ENCODE measurements around the gene LAIR1. TPM values are rescaled to one million over a fixed set of nuclear protein-coding genes. Genes with fewer than 3 reads are reported as not detected.

LAIR1 gene, protein sequence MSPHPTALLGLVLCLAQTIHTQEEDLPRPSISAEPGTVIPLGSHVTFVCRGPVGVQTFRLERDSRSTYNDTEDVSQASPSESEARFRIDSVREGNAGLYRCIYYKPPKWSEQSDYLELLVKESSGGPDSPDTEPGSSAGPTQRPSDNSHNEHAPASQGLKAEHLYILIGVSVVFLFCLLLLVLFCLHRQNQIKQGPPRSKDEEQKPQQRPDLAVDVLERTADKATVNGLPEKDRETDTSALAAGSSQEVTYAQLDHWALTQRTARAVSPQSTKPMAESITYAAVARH
- 8.8 and 10.8 TPM in 2 replicates for total RNA-seq

DNA sequence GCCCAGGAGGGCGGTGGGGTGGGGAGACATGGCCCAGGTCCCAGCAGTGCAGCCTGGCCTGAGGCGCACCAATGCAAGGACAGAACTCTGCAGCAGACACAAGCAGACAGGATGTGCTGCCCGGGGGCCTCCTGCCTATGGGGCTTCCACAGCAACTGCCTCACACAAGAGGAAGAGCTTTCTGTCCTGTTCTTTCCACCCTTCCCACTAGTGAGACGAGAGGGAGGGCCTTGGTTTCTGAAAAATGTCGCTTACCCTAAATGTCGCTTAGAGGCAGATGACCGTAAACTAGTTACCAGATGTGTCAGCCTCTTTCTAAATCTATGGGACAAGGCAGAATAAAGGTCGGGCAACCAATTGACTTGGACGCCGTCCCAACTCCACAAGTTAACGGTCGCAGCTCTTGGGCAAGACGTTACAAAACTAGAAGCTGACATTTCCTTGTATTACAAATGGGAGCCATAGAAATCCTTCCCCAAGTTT, at the start of gene LAIR1:
TSS of gene LAIR1 (minus strand) at position 157 of the 483 bp plus-strand sequence. CDS start at position 30, 127 bp downstream.
- no peaks in the 10 kb centered on the region for H3K9me3 Mint-ChIP-seq
- peak within 1 kb of the TSS; percentile 83 for H3K4me3 Mint-ChIP-seq (ENCODE audit: low read depth)
- peaks cover 52% of the 10 kb centered on the region for H3K4me1 Mint-ChIP-seq (ENCODE audit: low read depth)
- intact Hi-C loops (cut with micrococcal nuclease), result loop anchor here (2.0 kb wide), 1 partner anchor 24 kb away; no protein-coding TSS in a partner anchor
- DNase-seq (ENCODE audit: low spot score), result peak; percentile 29
- H3K27ac Mint-ChIP-seq, result peak within 1 kb of the TSS; percentile 69
- peaks cover 30% of the 10 kb centered on the region for H3K36me3 Mint-ChIP-seq (ENCODE audit: low read depth)
- peaks cover 17% of the 10 kb centered on the region for H3K27me3 Mint-ChIP-seq (ENCODE audit: low read depth)

DNA sequence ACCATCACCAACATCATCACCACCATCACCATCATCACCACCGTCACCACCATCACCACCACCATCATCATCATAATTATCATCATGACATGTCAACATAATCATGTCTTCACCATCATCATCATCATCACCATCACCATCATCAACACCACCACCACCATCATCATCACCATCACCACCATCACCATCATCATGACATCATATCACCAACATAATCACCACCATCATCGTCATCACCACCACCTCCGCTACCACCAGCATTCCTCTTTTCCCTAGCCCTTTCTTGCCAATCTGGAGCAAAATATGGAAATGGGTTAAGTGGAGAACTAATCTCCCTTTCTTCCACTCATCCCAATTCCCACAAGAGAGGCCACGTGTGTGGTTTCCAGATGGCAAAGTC, 49.4 kb upstream of the LAIR1 start:
- H3K4me3 Mint-ChIP-seq (ENCODE audit: low read depth), result no peak overlapping the region
- DNase-seq (ENCODE audit: low spot score), result no peak
- no peaks in the 10 kb centered on the region for H3K36me3 Mint-ChIP-seq (ENCODE audit: low read depth)
- intact Hi-C loops (cut with micrococcal nuclease), result no loop called here
- no peak overlapping the region for H3K27ac Mint-ChIP-seq
- H3K4me1 Mint-ChIP-seq (ENCODE audit: low read depth), result peaks cover 14% of the 10 kb centered on the region
- peaks cover 8% of the 10 kb centered on the region for H3K9me3 Mint-ChIP-seq
- peaks cover 32% of the 10 kb centered on the region for H3K27me3 Mint-ChIP-seq (ENCODE audit: low read depth)

DNA sequence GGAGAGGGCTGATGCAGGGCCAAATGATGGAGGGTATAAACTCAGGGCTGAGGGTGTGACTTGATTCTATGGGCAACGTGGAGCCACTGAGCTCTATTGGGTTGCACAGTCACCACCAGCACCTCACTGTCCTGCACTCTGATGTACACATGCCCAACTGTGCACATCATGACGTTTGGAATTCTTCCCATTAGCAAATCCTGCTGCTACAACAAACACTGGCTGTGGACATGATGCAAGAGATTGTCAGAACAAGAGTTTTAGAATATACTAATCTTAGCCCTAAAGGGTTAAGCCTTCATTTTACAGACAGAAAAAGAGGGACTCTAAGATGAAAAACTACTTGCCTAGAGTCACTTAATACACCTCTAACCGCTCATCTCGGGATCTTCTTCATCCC, 48.1 kb upstream of the LAIR1 start:
- peaks cover 32% of the 10 kb centered on the region for H3K27me3 Mint-ChIP-seq (ENCODE audit: low read depth)

DNA sequence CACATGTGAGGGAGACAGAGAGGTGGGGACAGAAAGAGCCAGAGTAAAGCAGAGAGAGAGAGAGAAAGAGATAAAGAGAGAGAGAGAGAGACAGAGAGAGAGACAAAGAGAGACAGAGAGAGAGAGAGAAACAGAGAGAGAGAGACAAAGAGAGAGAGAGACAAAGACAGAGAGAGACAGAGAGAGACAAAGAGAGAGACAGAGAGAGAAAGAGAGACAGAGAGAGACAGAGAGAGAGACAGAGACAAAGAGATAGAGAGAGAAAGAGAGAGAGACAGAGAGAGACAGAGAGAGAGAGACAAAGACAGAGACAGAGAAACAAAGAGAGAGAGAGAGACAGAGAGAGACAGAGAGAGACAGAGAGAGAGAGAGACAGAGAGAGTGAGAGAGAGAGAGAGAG, 46.3 kb upstream of the LAIR1 start:
- Mint-ChIP-seq H3K4me1 (ENCODE audit: low read depth) (no peaks in the 10 kb centered on the region), H3K27me3 (ENCODE audit: low read depth) (peaks cover 22% of the 10 kb centered on the region)

More for the DNA sequence above, 48.1 kb upstream of the LAIR1 start:
- Mint-ChIP-seq H3K36me3 (ENCODE audit: low read depth) (peaks cover 3% of the 10 kb centered on the region), H3K27ac (no peak overlapping the region), H3K4me3 (ENCODE audit: low read depth) (no peak overlapping the region), H3K9me3 (peaks cover 14% of the 10 kb centered on the region), H3K4me1 (ENCODE audit: low read depth) (peaks cover 9% of the 10 kb centered on the region)
- intact Hi-C loops (cut with micrococcal nuclease), result no loop called here
- no peak for DNase-seq (ENCODE audit: low spot score)

DNA sequence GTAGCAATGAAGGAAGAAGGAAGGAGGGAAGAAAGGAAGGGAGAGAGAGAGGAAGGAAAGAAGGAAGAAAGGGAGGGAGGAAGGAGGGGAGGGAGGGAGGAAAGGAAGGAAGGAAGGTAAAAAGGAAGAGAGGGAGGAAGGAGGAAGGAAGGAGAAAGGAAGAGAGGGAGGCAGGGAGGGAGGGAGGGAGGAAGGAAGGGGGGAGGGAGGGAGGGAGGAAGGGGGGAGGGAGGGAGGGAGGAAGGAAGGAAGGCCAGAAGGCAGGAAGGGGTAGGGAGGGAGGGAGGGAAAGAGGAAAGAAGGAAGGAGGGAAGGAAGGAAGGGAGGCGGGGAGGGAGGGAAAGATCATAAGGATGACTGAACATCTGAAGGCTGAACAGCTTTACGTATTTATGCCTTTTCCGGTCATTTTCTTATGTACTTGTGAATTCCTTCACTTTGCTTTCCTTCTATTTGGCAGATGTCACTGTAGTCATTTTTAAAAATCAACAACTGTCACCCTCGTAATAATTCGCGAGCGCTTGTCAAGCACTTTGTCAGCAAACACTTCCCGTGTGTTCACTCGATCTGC, 43.8 kb upstream of the LAIR1 start:
- H3K9me3 Mint-ChIP-seq, result peaks cover 15% of the 10 kb centered on the region
- H3K27me3 Mint-ChIP-seq (ENCODE audit: low read depth), result peaks cover 9% of the 10 kb centered on the region
- H3K36me3 Mint-ChIP-seq (ENCODE audit: low read depth), result peaks cover 3% of the 10 kb centered on the region
- DNase-seq (ENCODE audit: low spot score), result no peak
- peak overlapping the region; percentile 46 for H3K27ac Mint-ChIP-seq
- no peaks in the 10 kb centered on the region for H3K4me1 Mint-ChIP-seq (ENCODE audit: low read depth)
- H3K4me3 Mint-ChIP-seq (ENCODE audit: low read depth), result no peak overlapping the region
- intact Hi-C loops (cut with micrococcal nuclease), result no loop called here

More for the DNA sequence above, 46.3 kb upstream of the LAIR1 start:
- peaks cover 3% of the 10 kb centered on the region for H3K36me3 Mint-ChIP-seq (ENCODE audit: low read depth)
- DNase-seq (ENCODE audit: low spot score), result no peak
- intact Hi-C loops (cut with micrococcal nuclease), result no loop called here
- no peak overlapping the region for H3K27ac Mint-ChIP-seq
- H3K4me3 Mint-ChIP-seq (ENCODE audit: low read depth), result no peak overlapping the region
- peaks cover 20% of the 10 kb centered on the region for H3K9me3 Mint-ChIP-seq

DNA sequence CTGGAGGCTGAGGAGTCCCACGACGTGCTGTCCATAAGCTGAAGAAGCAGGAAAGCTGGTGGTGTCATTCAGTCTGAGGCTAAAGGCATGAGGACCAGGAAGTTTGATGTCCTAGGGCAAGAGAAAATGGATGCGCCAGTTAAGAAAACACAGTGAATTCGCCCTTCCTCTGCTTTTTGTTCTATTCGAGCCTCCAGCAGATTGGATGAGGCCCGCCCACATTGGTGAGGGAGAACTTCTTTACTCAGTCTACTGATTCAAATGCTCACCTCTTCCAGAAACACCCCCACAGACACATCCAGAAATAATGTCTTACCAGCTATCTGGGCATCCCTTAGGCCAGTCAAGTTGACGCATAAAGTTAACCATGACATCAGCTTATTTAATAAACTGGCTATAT, 43.0 kb upstream of the LAIR1 start:
- intact Hi-C loops (cut with micrococcal nuclease), result no loop called here
- Mint-ChIP-seq H3K4me1 (ENCODE audit: low read depth) (no peaks in the 10 kb centered on the region), H3K27me3 (ENCODE audit: low read depth) (peaks cover 8% of the 10 kb centered on the region), H3K4me3 (ENCODE audit: low read depth) (no peak overlapping the region), H3K27ac (no peak overlapping the region), H3K36me3 (ENCODE audit: low read depth) (peaks cover 3% of the 10 kb centered on the region), H3K9me3 (peaks cover 15% of the 10 kb centered on the region)
- no peak for DNase-seq (ENCODE audit: low spot score)

DNA sequence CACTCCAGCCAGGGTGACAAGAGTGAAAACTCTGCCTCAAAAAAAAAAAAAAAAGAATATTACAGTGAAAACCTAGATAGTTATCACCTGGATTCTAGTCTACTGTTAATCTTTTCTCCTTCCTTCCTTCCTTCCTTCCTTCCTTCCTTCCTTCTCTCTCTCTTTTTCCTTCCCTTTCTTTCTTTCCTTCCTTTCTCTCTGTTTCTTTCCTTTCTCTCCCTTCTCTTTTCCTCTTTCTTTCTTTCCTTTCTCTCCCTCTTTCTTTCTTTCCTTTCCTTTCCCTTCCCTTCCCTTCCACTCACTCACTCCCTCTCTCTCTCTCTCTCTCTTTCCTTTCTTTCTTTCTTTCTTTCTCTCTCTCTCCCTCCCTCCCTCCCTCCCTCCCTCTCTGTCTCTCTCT, 40.9 kb upstream of the LAIR1 start:
- no peaks in the 10 kb centered on the region for H3K4me1 Mint-ChIP-seq (ENCODE audit: low read depth)
- H3K27me3 Mint-ChIP-seq (ENCODE audit: low read depth), result peaks cover 3% of the 10 kb centered on the region

DNA sequence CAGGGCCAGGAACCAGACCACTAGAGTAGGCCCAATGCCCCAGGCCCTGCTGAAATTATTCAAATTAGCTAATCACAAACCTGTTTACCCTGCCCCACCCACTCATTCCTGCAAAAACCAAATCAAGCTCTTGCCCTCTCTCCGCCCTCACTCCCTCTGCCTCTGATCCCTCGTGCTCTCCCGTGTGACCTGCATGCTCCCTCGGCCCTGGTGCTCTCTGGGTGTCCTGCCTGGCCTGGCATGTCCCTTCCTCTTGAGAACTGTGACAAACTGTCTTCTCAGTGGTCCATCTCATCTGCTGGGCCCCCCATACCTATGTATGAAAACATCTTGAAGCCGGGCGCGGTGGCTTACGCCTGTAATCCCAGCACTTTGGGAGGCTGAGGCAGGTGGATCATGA, 38.3 kb upstream of the LAIR1 start:
- peaks cover 8% of the 10 kb centered on the region for H3K9me3 Mint-ChIP-seq
- H3K36me3 Mint-ChIP-seq (ENCODE audit: low read depth), result no peaks in the 10 kb centered on the region
- H3K4me3 Mint-ChIP-seq (ENCODE audit: low read depth), result no peak overlapping the region
- no peak for DNase-seq (ENCODE audit: low spot score)
- no peak overlapping the region for H3K27ac Mint-ChIP-seq
- peaks cover 3% of the 10 kb centered on the region for H3K27me3 Mint-ChIP-seq (ENCODE audit: low read depth)
- no peaks in the 10 kb centered on the region for H3K4me1 Mint-ChIP-seq (ENCODE audit: low read depth)
- intact Hi-C loops (cut with micrococcal nuclease), result no loop called here

More for the DNA sequence above, 40.9 kb upstream of the LAIR1 start:
- Mint-ChIP-seq H3K27ac (no peak overlapping the region), H3K4me3 (ENCODE audit: low read depth) (no peak overlapping the region), H3K36me3 (ENCODE audit: low read depth) (peaks cover 3% of the 10 kb centered on the region), H3K9me3 (peaks cover 15% of the 10 kb centered on the region)
- DNase-seq (ENCODE audit: low spot score), result no peak
- intact Hi-C loops (cut with micrococcal nuclease), result no loop called here

DNA sequence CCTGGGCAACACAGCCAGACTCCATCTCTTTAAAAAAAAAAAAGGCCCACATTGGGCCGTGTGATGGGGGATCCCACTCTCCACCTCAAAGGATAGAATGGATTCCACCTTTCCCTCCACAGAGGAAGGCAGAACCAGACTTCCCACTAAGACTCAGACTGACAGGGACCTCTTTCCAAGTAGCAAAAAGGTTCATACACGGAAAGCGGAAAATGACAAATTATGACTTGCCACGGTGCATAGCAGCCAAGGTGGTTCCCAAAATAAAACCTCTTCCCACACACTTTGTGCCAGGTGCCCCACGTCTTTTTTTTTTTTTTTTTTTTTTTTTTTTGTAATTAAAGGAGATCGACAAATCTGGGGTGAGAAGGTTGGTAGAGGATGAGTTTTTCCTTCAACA, 36.2 kb upstream of the LAIR1 start:
- intact Hi-C loops (cut with micrococcal nuclease), result no loop called here
- DNase-seq (ENCODE audit: low spot score), result no peak
- no peaks in the 10 kb centered on the region for H3K9me3 Mint-ChIP-seq
- H3K36me3 Mint-ChIP-seq (ENCODE audit: low read depth), result no peaks in the 10 kb centered on the region
- peaks cover 3% of the 10 kb centered on the region for H3K27me3 Mint-ChIP-seq (ENCODE audit: low read depth)
- H3K4me1 Mint-ChIP-seq (ENCODE audit: low read depth), result no peaks in the 10 kb centered on the region
- H3K27ac Mint-ChIP-seq, result no peak overlapping the region
- H3K4me3 Mint-ChIP-seq (ENCODE audit: low read depth), result no peak overlapping the region

DNA sequence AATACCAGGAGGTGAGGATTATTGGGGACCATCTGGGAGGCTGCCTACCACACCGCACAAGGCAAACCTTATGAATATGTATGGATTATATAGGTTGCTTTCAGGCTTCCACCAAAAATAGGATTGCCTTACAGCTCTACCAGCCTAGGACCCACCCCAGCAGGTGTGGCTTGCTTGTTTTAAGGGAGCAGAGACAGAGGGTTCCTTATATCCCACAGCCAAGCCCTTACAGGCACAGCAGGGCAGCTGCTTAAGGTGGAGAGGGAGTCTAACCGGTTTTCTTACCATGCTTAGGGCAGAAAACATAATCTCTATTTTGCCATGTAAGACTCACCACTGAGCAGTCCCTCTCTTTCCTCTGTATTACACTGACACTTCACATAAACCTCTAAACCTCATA, 34.5 kb upstream of the LAIR1 start:
- intact Hi-C loops (cut with micrococcal nuclease), result no loop called here
- H3K27ac Mint-ChIP-seq, result no peak overlapping the region

DNA sequence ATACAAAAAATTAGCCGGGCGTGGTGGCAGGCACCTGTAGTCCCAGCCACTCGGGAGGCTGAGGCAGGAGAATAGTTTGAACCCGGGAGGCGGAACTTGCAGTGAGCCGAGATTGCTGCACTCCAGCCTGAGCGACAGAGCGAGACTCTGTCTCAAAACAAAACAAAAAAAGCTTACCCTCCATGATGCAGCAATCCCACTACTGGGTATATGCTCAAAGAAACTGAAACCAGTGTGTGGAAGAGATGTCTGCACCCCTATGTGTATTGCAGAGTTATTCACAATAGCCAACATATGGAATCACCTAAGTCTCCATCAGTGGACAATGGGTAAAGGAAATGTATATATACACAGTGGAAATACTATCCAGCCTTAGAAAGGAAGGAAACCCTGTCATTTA, 31.0 kb upstream of the LAIR1 start:
- H3K27ac Mint-ChIP-seq, result no peak overlapping the region
- DNase-seq (ENCODE audit: low spot score), result no peak
- H3K4me1 Mint-ChIP-seq (ENCODE audit: low read depth), result peaks cover 6% of the 10 kb centered on the region
- no peaks in the 10 kb centered on the region for H3K9me3 Mint-ChIP-seq
- no peaks in the 10 kb centered on the region for H3K36me3 Mint-ChIP-seq (ENCODE audit: low read depth)
- H3K4me3 Mint-ChIP-seq (ENCODE audit: low read depth), result no peak overlapping the region
- H3K27me3 Mint-ChIP-seq (ENCODE audit: low read depth), result peaks cover 3% of the 10 kb centered on the region
- intact Hi-C loops (cut with micrococcal nuclease), result no loop called here

More for the DNA sequence above, 34.5 kb upstream of the LAIR1 start:
- no peaks in the 10 kb centered on the region for H3K9me3 Mint-ChIP-seq
- H3K4me3 Mint-ChIP-seq (ENCODE audit: low read depth), result no peak overlapping the region
- peaks cover 2% of the 10 kb centered on the region for H3K27me3 Mint-ChIP-seq (ENCODE audit: low read depth)
- no peaks in the 10 kb centered on the region for H3K4me1 Mint-ChIP-seq (ENCODE audit: low read depth)
- DNase-seq (ENCODE audit: low spot score), result no peak
- H3K36me3 Mint-ChIP-seq (ENCODE audit: low read depth), result no peaks in the 10 kb centered on the region

DNA sequence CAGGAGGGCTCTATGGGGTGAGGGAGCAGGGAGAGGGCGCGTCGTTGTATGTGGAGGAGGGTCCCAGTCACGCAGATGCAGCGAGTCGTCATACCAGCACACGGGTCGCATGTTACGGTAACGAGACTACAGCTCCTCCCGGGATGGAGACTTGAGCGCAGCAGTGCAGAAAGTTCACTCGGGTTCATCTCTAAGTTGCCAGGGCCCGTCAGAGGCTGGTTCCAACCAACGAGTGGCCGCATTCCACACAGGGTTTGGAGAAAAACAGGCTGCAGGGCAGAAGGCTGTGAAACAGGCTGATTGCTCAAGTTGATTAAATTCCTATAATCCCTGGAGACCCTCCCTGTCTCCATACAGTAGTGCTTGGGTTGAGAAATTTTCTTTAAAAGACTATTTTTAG, 28.6 kb upstream of the LAIR1 start:
- no peak overlapping the region for H3K4me3 Mint-ChIP-seq (ENCODE audit: low read depth)
- H3K27me3 Mint-ChIP-seq (ENCODE audit: low read depth), result peaks cover 3% of the 10 kb centered on the region
- intact Hi-C loops (cut with micrococcal nuclease), result no loop called here
- H3K36me3 Mint-ChIP-seq (ENCODE audit: low read depth), result no peaks in the 10 kb centered on the region
- no peak overlapping the region for H3K27ac Mint-ChIP-seq
- no peaks in the 10 kb centered on the region for H3K9me3 Mint-ChIP-seq
- no peak for DNase-seq (ENCODE audit: low spot score)
- H3K4me1 Mint-ChIP-seq (ENCODE audit: low read depth), result peaks cover 24% of the 10 kb centered on the region

DNA sequence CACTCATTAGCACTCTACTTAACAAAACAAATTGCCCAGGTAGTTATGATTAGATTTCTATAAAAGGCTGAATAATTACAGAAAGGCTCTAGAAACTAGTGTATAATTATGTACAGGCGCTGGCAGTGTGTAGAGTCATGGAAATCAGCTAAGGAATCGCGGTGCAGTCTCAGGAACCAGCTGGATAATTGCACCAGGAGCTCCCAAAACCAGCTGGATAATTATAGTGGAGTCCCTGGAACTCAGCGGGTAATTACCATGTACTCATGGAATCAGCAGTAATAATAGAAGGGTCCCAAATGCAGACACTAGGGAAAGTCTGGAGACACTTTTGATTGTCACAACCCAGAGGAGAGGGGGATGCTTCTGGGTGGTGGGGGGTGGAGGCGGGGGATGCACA, 27.4 kb upstream of the LAIR1 start:
- intact Hi-C loops (cut with micrococcal nuclease), result no loop called here

More for the DNA sequence above, 27.4 kb upstream of the LAIR1 start:
- Mint-ChIP-seq H3K27me3 (ENCODE audit: low read depth) (peaks cover 6% of the 10 kb centered on the region), H3K27ac (no peak overlapping the region), H3K36me3 (ENCODE audit: low read depth) (no peaks in the 10 kb centered on the region), H3K4me3 (ENCODE audit: low read depth) (no peak overlapping the region), H3K9me3 (no peaks in the 10 kb centered on the region), H3K4me1 (ENCODE audit: low read depth) (peaks cover 31% of the 10 kb centered on the region)
- DNase-seq (ENCODE audit: low spot score), result no peak

All from activated T-helper 2 cell treated with anti-CD3 and anti-CD28 coated beads, Interferon-gamma antibody, Interleukin-2, Interleukin-4, amounts not matched to agents 10 μg/mL and 5 μg/mL and 100 μg/mL, durations not matched to agents 14 hours and 24 hours and 36 hours (primary cell).